DMS79 treated with DMSO at 0.1 percent for 48 hours (cell line): Measurements from ENCODE around the gene ATP6V0D1.

ENCODE experiments used
- DNase-seq: peaks from one replicate; lab custom pipeline; 2025; lab: John Stamatoyannopoulos, UW

Gene ATP6V0D1

DNA sequence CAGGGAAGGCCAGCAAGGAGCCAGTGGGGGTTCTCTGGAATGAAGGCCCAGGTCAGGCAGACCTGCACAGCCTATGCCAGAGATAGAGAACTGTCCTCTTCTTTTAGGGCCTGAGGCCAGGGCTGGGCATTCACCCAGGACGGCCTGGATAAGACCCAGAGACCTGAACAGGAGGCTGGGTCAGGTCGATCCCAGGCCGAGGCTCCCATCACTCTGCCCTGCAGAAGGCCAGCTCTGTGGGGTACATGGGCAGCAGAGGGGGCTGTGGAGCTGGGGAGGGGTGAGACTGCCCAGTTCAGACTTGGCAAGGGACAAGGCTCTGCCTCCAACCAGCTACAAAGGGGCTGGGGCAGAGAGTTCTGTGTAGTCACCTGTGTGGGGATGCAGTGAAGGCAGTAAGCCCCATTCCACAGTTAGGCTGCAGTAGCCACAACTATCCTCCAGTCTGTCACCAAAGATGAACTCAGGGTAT is 35.5 kb downstream of the ATP6V0D1 start:
- no peak for DNase-seq

- no peak for DNase-seq
Measured at GRCh38 chr16:67445126-67445426, 35.9 kb downstream of the ATP6V0D1 start.

- no peak for DNase-seq
Measured at GRCh38 chr16:67444259-67445125, 36.5 kb downstream of the ATP6V0D1 start.

DNA sequence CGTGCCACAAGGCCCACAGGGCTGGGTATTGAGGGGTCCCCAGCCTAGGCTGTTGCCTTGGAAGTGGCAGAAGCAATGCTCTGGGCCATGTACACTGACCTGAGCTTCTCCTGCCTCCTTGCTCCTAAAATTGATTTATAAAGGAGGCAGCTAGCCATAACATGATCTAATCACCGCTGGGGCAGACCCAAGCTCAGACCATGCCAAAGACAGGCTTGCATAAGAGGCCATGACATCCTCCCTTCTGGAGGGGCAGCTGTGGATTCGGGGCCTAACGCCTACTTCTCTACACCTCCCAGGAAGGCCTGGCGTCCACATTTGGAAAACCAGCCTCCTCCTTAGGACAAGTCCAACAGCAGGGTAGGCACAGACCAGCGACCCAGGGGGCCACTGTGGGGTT is 37.7 kb downstream of the ATP6V0D1 start:
- DNase-seq = no peak

DNA sequence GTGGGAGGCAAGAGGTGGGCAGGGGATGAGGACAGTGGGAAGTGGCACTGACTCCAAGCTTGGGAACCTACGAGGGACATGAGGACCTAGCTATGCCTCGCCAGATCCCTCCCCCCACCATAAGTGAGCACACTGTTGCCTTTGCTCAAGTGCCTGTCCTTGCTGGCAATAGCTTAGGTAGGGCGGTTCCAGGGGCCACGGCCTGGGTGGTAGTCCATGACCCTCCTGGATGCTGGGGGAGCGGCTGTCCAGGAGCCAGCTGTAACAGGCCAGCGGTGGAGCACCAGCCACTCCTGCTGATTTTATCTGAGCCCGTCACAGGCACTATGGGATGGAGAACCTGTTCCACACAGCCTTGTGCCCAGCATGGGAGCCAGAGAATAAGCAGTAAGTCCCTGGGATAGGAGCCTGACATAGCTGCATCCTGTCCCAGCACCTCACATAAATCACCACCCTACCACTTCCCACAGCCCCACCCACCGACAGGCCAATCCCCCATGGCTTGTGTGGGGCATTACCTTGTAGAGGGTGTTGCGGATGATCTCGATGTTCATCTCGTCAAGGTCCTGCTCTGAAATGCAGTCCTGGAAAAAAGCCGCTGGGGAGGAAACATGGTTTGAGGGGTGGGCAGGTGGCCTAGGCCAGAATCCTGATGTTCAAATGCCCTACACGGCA is 38.2 kb downstream of the ATP6V0D1 start:
- no peak for DNase-seq

- DNase-seq = no peak
Measured at GRCh38 chr16:67441907-67442306, 39.0 kb downstream of the ATP6V0D1 start.

DNA sequence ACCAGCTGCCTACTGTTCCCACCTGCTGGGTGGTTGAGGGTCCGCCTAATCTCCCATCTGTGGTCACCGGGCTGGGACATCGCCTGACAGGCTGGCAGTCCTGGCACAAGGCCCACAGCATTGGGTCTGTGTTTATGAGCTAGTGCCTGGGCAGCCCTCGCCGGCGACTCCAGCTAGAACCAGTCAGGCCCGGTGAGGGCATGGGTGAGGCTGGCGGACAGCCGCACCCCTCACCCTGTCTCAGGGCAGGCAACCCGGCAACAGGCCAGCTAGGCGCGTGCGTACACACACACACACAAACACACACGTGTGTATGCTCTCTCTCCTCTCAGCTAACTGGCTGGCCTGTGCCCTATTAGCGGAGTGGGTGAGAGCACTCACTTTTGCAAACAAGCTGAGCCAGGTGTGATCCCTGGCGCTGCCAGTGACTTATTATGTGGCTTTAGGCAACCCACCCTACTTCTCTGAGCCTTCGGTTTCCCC is 39.6 kb downstream of the ATP6V0D1 start:
- DNase-seq = peak; percentile 80

DNA sequence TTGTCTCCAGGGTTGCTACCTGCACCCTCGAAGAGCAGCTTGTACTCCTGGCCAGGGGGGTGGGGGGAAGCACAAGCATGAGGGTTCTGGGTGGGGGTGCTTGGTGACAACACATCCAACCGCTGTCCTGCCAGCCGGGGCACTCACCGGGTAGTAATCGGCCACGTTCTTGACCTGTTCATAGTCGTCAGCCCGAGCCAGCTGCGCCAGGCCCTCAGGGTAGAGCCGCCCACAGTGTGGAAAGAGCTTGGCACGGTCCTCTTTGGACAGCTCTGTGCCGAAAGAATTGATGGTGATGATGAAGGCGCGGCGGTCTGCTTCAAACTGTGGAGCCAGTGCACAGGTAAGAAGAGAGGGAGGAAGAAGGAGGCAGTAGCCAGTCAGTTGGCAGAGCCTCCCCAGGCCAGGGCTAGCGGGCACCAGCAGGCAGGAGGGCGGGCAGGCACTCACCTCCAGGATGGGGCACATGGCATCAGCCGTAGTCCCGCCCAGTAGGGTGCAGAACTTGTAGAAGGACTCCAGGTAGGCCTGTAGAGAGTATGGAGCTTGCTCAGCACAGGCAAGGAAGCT is 42.0 kb downstream of the ATP6V0D1 start:
- no peak for DNase-seq

- DNase-seq = no peak
Measured at GRCh38 chr16:67438098-67438791, 42.7 kb downstream of the ATP6V0D1 start.

GRCh38 chr16:67437513-67437912 is 43.4 kb downstream of the ATP6V0D1 start:
- no peak for DNase-seq

GRCh38 chr16:67436640-67437193 is 44.2 kb downstream of the ATP6V0D1 start:
- no peak for DNase-seq

- DNase-seq = no peak
Measured at GRCh38 chr16:67435758-67436164, 45.2 kb downstream of the ATP6V0D1 start.

DNA sequence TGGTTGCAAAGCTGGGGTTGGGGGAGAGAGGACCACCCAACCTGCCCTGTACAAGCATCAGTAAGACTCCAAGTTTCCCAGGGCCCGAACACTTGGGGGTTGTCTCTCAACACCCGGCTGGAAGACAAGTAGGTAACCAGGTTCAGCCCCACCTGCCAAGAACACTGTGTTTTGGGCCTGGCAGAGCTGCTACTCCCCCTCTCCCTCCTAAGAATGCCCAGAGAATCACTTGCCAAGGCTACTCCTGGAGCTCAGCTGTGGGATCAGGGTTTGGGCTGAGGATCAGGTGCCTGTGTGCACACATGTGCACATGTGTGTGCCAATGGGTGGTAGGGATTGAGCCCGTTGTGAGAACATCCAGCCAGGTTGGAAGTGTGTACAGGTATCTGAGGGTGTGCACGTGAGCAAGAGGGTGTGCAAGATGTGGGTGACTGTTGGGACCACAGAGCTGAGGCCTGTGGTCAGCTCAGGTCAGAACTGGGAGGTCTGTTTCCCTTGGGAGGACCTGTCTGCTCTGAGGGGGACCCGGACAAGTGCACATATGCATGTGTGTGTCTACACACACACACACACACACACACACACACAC is 47.7 kb downstream of the ATP6V0D1 start:
- no peak for DNase-seq

- DNase-seq = peak; percentile 49
Measured at GRCh38 chr16:67432506-67432890, 48.5 kb downstream of the ATP6V0D1 start.

DNA sequence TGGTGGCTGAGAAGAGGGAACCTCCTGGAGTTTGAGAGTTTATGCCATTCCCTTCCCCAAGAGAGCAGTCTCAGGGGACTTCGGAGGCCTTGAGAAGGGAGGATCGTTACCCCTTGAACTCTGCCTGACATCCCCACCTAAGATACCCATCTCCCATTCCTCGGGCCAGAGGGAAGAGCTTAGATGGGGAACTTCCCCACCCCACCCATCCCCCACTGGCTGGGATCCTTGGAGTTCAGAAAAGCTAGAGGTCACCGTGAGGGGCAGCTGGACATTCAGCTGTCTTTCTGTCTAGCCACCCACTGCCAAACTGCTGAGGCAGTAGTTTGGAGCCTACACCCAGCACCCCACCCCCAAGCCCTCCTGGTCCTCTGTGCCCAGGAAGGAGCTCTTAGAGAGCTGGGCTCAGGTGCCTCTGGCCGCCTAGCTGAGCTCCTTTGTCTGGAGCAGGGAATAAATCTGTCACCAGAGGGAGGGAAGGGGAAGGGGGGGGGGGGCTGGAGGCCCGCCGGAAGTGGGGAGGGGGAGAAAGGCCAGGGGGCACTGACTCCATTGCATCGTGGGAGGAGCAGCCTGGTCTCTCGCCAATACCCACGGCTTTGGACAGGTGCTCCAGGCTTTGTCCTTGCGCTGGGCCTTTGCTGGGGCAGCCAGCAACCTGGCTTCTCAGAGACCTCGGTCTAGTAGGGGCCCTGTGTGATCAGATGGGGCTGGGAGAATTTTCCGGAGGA is 49.0 kb downstream of the ATP6V0D1 start:
- DNase-seq = peak; percentile 49

- DNase-seq = peak; percentile 22
Measured at GRCh38 chr16:67430977-67431774, 49.8 kb downstream of the ATP6V0D1 start, which contains the start of gene HSD11B2. Gene HSD11B2, plus strand, starts transcription at chr16:67431121. Its CDS starts 128 bp downstream, at chr16:67431249.

- DNase-seq = peak; percentile 18
Measured at GRCh38 chr16:67430504-67430976, 50.4 kb downstream of the ATP6V0D1 start.

DNA sequence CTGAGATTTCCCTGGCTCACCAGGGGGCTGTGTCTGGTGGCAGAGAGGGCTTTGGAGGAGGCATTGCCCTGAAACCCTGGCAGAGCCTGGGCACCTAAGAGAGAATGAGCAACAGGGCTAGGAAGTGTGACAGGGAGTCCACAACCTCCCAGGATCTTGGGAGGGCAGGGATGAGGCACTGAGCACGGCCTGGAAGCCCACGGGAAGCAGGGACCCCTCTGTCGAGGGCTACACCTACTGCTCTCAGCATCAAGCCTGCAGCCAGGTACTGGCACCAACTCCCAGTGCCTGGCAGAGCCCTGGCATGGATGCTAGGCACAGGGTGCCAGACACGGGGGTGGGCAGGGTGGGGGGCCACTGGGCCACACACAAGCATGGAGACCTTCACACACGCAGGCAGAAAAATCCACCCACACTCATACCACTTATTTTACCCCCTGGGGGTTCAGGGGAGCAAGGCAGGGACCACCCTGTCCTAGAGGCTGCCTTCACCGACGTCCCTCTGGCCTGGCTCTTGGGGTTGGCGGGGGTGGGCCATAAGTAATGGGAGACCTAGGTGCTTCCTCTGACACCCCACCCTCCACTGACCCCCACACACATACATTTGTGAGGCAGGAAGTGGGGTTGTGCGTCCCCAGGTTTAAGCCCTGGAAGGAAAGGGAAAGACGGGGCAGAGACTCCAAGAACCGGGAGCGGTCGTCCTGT is 51.0 kb downstream of the ATP6V0D1 start:
- no peak for DNase-seq
